OCI-LY7 (cell line): ENCODE data around the gene ANO1. TPM values are rescaled to one million over a fixed set of nuclear protein-coding genes. Genes with fewer than 3 reads are reported as not detected.

Experiments
- BruUV-seq: library from RNA; stranded (reverse); fragments of 400-500 nt; replicated peaks from 2 replicates; lab custom pipeline; 2021; lab: Mats Ljungman, UMichigan
- CTCF ChIA-PET: fragments of 300-600 bp; sonication (Branson Sonifier 250); formaldehyde crosslinking; loops from one replicate; lab custom pipeline; 2022; ENCODE audit warnings: antibody characterized with exemption; ENCODE audit not compliant: unreplicated experiment; lab: Charles Lee
- POLR2A ChIA-PET: fragments of 300-600 bp; sonication (Branson Sonifier 250); formaldehyde crosslinking; loops from one replicate; lab custom pipeline; 2022; ENCODE audit warnings: antibody characterized with exemption; lab: Charles Lee
- DNase-seq: peaks from one replicate; pipeline ENCODE4 v3.0.0-alpha.2; 2015; ENCODE audit warnings: low spot score
- H2AFZ ChIP-seq: fragments of 200-600 bp; sonication (generic), shearing (Covaris generic); 2 replicates; pipeline ENCODE4 v1.6.1; 2014; ENCODE audit warnings: mild to moderate bottlenecking, antibody characterized with exemption, low read length, moderate library complexity
- H3K27ac ChIP-seq: fragments of 200-600 bp; sonication (generic); 2 replicates; pipeline ENCODE4 v1.5.1; 2014; ENCODE audit warnings: mixed run types, low read depth, mild to moderate bottlenecking, moderate library complexity, low read length, inconsistent platforms; ENCODE audit not compliant: poor library complexity, severe bottlenecking
- H3K36me3 ChIP-seq: fragments of 200-600 bp; sonication (generic); 2 replicates; pipeline ENCODE4 v1.6.1; 2014; ENCODE audit warnings: mild to moderate bottlenecking, antibody characterized with exemption, low read length, moderate library complexity, mixed read lengths; ENCODE audit not compliant: insufficient read depth
- H3K4me1 ChIP-seq: fragments of 200-600 bp; sonication (generic); 2 replicates; pipeline ENCODE4 v1.5.1; 2014; ENCODE audit warnings: mild to moderate bottlenecking, low read length; ENCODE audit not compliant: insufficient read depth, poor library complexity, severe bottlenecking
- H3K4me2 ChIP-seq: fragments of 200-600 bp; sonication (generic); 2 replicates; pipeline ENCODE4 v1.6.1; 2014; ENCODE audit warnings: mild to moderate bottlenecking, low read length
- H3K4me3 ChIP-seq: fragments of 200-600 bp; sonication (generic); 2 replicates; pipeline ENCODE4 v1.5.1; 2014; ENCODE audit warnings: mild to moderate bottlenecking, low read depth, low read length; ENCODE audit not compliant: poor library complexity, severe bottlenecking
- H3K79me2 ChIP-seq: fragments of 200-600 bp; sonication (generic); 2 replicates; pipeline ENCODE4 v1.6.1; 2016; ENCODE audit warnings: low read depth, mild to moderate bottlenecking, low read length, moderate library complexity, mixed read lengths; ENCODE audit not compliant: insufficient read depth
- H3K9me2 ChIP-seq: fragments of 200-600 bp; sonication (generic); 2 replicates; pipeline ENCODE4 v1.6.1; 2016; ENCODE audit warnings: mild to moderate bottlenecking, low read length, mixed read lengths; ENCODE audit not compliant: insufficient read depth
- H3K9me3 ChIP-seq: fragments of 200-600 bp; sonication (generic); 2 replicates; pipeline ENCODE4 v1.6.1; 2014; ENCODE audit warnings: mild to moderate bottlenecking, mixed run types, low read length, mixed read lengths
- H4K20me1 ChIP-seq: fragments of 200-600 bp; sonication (generic); 2 replicates; pipeline ENCODE4 v1.6.1; 2014; ENCODE audit warnings: mild to moderate bottlenecking, antibody characterized with exemption, low read length, moderate library complexity, mixed read lengths; ENCODE audit not compliant: insufficient read depth
- EZH2phosphoT487 ChIP-seq: fragments of 200-600 bp; sonication (generic); IDR thresholded peaks from 2 replicates; pipeline ENCODE4 v1.6.1; 2018; ENCODE audit warnings: low read depth, borderline replicate concordance, mild to moderate bottlenecking, mixed run types, antibody characterized with exemption, low read length, moderate library complexity, mixed read lengths
- intact Hi-C: fragments of 100-400 bp; cut with micrococcal nuclease; formaldehyde crosslinking; loops from one replicate; pipeline ENCODE4 v1.10.0; 2022; ENCODE audit not compliant: unreplicated experiment
- total RNA-seq, 2 experiments: library from RNA; depleted of rRNA in 1 of 2; stranded (reverse); fragments of >200 nt in 1 of 2; shearing (Covaris generic) in 1 of 2; gene quantifications; 2 replicates each; pipeline ENCODE4 v1.2.3, GENCODE V29; 2014 to 2022
- TF ChIP-seq, protein P1 (sequence below): fragments of 200-600 bp; sonication (generic); conservative IDR thresholded peaks from 2 replicates; pipeline ENCODE4 v1.5.1; 2014; ENCODE audit warnings: mild to moderate bottlenecking, antibody characterized with exemption, low read length, moderate library complexity, mixed read lengths

Gene ANO1
- total RNA-seq, 2 experiments from 2014 or later, result not detected

GRCh38 chr11:70115778-70116177 lies 37.7 kb downstream of the ANO1 start:
- no TSS peak for BruUV-seq
- Histone ChIP-seq H3K79me2 (no peaks in the 10 kb centered on the region), H3K9me3 (no peaks in the 10 kb centered on the region), H4K20me1 (no peaks in the 10 kb centered on the region), H3K36me3 (no peaks in the 10 kb centered on the region), H2AFZ (no peak overlapping the region), H3K27ac (no peak overlapping the region), H3K4me2 (no peak overlapping the region), H3K4me1 (no peaks in the 10 kb centered on the region), H3K9me2 (no peaks in the 10 kb centered on the region), H3K4me3 (no peak overlapping the region)
- CTCF ChIA-PET, result no interaction called here
- TF ChIP-seq EZH2phosphoT487, result no peak
- TF ChIP-seq, protein P1, sequence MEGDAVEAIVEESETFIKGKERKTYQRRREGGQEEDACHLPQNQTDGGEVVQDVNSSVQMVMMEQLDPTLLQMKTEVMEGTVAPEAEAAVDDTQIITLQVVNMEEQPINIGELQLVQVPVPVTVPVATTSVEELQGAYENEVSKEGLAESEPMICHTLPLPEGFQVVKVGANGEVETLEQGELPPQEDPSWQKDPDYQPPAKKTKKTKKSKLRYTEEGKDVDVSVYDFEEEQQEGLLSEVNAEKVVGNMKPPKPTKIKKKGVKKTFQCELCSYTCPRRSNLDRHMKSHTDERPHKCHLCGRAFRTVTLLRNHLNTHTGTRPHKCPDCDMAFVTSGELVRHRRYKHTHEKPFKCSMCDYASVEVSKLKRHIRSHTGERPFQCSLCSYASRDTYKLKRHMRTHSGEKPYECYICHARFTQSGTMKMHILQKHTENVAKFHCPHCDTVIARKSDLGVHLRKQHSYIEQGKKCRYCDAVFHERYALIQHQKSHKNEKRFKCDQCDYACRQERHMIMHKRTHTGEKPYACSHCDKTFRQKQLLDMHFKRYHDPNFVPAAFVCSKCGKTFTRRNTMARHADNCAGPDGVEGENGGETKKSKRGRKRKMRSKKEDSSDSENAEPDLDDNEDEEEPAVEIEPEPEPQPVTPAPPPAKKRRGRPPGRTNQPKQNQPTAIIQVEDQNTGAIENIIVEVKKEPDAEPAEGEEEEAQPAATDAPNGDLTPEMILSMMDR, result no peak
- intact Hi-C loops, result no loop called here
- POLR2A ChIA-PET, result no interaction called here
- DNase-seq, result no peak

DNA sequence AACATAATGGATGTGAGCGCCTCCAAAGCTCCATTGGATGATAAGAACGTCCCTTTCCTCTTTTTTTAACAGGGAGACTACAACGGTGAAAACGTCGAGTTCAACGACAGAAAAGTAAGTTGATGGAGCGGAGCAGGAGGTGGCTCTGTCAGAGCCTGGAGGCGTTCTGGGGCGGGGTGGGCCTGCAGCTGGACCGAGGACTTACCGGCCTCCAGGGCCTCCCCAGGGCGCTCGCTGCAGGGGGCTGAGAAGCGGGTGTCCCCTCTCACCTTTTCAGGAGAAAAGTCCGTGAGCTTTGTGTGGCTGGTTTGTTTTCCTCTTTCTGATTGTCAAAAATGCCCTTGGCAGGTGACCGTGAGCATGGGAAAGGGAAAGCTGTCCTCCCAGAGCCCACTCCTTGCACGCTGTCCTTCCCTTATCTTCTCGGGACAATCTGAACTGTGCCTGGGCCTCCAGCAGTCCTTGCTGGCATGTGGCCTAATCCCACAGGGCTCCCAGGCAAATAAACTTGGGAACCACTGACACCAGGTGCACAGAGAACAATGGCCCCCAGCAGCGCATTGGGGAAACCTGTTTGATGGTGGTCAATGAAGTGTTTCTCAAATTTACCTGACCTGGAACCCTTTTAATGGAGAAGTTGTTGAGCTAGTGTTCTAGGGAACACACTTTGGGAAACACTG lies 38.4 kb downstream of the ANO1 start:
- H3K79me2 ChIP-seq, result no peaks in the 10 kb centered on the region
- DNase-seq, result no peak
- no peak overlapping the region for H2AFZ ChIP-seq
- no peaks in the 10 kb centered on the region for H3K36me3 ChIP-seq
- ChIA-PET POLR2A (no interaction called here), CTCF (no interaction called here)
- no peaks in the 10 kb centered on the region for H3K9me3 ChIP-seq
- no peaks in the 10 kb centered on the region for H4K20me1 ChIP-seq
- H3K4me3 ChIP-seq, result no peak overlapping the region
- no peak overlapping the region for H3K27ac ChIP-seq
- TF ChIP-seq EZH2phosphoT487, result no peak
- TF ChIP-seq, protein P1, result no peak
- no TSS peak for BruUV-seq
- H3K9me2 ChIP-seq, result no peaks in the 10 kb centered on the region
- no peak overlapping the region for H3K4me2 ChIP-seq
- H3K4me1 ChIP-seq, result no peaks in the 10 kb centered on the region
- intact Hi-C loops, result no loop called here

- Histone ChIP-seq H3K4me3 (no peak overlapping the region), H4K20me1 (no peaks in the 10 kb centered on the region), H3K9me2 (no peaks in the 10 kb centered on the region), H2AFZ (no peak overlapping the region), H3K4me2 (no peak overlapping the region), H3K27ac (no peak overlapping the region), H3K4me1 (no peaks in the 10 kb centered on the region), H3K9me3 (no peaks in the 10 kb centered on the region), H3K79me2 (no peaks in the 10 kb centered on the region), H3K36me3 (no peaks in the 10 kb centered on the region)
- CTCF ChIA-PET, result no interaction called here
- intact Hi-C loops, result no loop called here
- POLR2A ChIA-PET, result no interaction called here
- no TSS peak for BruUV-seq
- DNase-seq, result no peak
- no peak for TF ChIP-seq EZH2phosphoT487
- TF ChIP-seq, protein P1, result no peak
Observed at GRCh38 chr11:70117567-70118145, 39.5 kb downstream of the ANO1 start.
